GM06990 (cell line): ENCODE results near the gene LRRC27.

Source experiments
- DNase-seq: peaks from one replicate; pipeline ENCODE4 v3.0.0-alpha.2; 2011; ENCODE audit not compliant: insufficient read length; ENCODE audit errors: extremely low read depth
- H3K27me3 ChIP-seq: replicated peaks from 2 replicates; pipeline ENCODE4 v1.6.0; 2011; ENCODE audit warnings: low read length; ENCODE audit not compliant: control insufficient read depth, insufficient read depth
- H3K36me3 ChIP-seq: 2 replicates; pipeline ENCODE4 v1.5.1; 2011; ENCODE audit warnings: low read length; ENCODE audit not compliant: control insufficient read depth, insufficient read depth
- H3K4me3 ChIP-seq: replicated peaks from 2 replicates; pipeline ENCODE4 v1.5.1; 2011; ENCODE audit warnings: low read depth, mild to moderate bottlenecking, control low read depth, low read length
- CTCF ChIP-seq: IDR thresholded peaks from 2 replicates; pipeline ENCODE4 v1.5.1; 2011; ENCODE audit warnings: low read length, control low read depth, mild to moderate bottlenecking, inconsistent platforms; ENCODE audit not compliant: insufficient read depth, poor library complexity, severe bottlenecking

The LRRC27 gene

DNA sequence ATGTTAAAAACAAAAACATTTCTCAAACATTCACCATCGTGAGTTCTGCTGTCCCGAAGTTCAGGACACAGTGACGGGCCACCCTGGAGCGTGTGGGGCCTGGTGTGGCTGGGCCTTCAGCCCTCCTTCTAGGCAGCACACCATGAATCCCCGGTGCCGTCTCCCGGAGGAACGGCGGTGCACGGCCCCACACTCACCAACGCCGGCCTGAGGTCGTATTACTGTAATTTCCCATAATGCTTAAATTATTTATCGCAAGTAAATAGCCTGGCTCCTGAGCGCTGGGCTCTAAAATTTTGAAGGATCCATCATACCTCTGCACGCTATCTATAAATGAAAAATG, 25.7 kb upstream of the LRRC27 start:
- no peaks in the 10 kb centered on the region for H3K36me3 ChIP-seq
- TF ChIP-seq CTCF: no peak
- no peak overlapping the region for H3K4me3 ChIP-seq
- peaks cover 1% of the 10 kb centered on the region for H3K27me3 ChIP-seq
- no peak for DNase-seq

GRCh38 chr10:132306864-132307751, 24.9 kb upstream of the LRRC27 start:
- peaks cover 1% of the 10 kb centered on the region for H3K27me3 ChIP-seq
- no peak for DNase-seq
- H3K4me3 ChIP-seq: peak overlapping the region; percentile 53
- no peak for TF ChIP-seq CTCF
- H3K36me3 ChIP-seq: no peaks in the 10 kb centered on the region

GRCh38 chr10:132307823-132308586, 24.0 kb upstream of the LRRC27 start, which contains the start of gene STK32C:
STK32C (minus strand) TSS chr10:132307950; CDS start chr10:132307833, 117 bp downstream.
- peak; percentile 77 for DNase-seq
- Histone ChIP-seq H3K4me3 (peak within 1 kb of the TSS; percentile 69), H3K27me3 (peaks cover 1% of the 10 kb centered on the region), H3K36me3 (no peaks in the 10 kb centered on the region)
- TF ChIP-seq CTCF: no peak

DNA sequence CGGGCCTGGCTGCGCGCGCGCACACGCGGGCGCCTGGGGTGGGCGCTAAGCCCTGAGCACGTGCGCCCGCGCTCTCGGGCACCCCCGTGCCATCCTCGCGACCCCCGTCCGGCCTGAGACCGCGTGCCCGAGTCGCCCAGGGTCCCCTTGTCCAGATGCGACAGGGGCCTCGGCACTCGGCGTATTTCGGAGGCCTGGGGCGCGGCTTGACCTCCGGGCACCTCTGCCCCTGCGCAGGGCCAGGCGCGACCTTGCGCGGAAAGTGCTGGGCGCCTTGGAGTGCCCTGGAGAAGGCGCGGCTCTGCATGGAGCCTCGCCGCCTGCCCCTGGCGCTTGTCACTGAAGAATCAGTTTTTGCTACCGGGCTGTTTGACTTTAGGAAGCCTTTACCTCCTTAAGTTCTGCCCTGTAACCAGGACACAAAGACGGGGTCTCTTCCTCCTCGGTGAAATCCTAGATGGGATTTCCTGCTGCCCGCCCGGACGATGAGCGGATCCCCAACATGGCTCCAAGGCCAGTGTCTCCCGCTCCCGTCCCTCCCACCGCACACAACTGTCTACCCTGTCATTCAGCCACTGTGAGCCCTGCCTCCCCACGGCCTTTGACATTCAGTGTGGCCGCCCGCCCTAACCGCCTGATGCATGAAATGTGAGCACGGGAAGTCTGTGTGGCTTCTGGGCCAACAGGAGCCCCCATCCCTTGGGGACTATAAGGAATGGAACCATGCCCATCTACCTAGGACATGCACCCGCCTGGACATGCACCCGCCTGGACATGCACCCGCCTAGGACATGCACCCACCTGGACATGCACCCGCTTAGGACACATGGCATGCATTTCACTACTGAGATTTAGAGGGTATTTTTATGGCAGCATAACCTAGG, 23.2 kb upstream of the LRRC27 start:
- DNase-seq: no peak
- Histone ChIP-seq H3K4me3 (peak overlapping the region; percentile 69), H3K27me3 (peaks cover 1% of the 10 kb centered on the region), H3K36me3 (no peaks in the 10 kb centered on the region)
- TF ChIP-seq CTCF: no peak

- H3K36me3 ChIP-seq: no peaks in the 10 kb centered on the region
- no peak for DNase-seq
- no peak overlapping the region for H3K4me3 ChIP-seq
- peaks cover 1% of the 10 kb centered on the region for H3K27me3 ChIP-seq
- no peak for TF ChIP-seq CTCF
Observed at GRCh38 chr10:132309471-132309865, 22.5 kb upstream of the LRRC27 start.
